GM20000 (cell line): ENCODE data around the gene HTT.

Experiments
- DNase-seq: peaks from one replicate; pipeline ENCODE4 v3.0.0; 2012; ENCODE audit warnings: low spot score
- CTCF ChIP-seq: IDR thresholded peaks from 2 replicates; pipeline ENCODE4 v1.5.1; 2012; ENCODE audit warnings: mild to moderate bottlenecking, control low read depth; ENCODE audit errors: extremely low read depth, missing control alignments

The HTT gene

DNA sequence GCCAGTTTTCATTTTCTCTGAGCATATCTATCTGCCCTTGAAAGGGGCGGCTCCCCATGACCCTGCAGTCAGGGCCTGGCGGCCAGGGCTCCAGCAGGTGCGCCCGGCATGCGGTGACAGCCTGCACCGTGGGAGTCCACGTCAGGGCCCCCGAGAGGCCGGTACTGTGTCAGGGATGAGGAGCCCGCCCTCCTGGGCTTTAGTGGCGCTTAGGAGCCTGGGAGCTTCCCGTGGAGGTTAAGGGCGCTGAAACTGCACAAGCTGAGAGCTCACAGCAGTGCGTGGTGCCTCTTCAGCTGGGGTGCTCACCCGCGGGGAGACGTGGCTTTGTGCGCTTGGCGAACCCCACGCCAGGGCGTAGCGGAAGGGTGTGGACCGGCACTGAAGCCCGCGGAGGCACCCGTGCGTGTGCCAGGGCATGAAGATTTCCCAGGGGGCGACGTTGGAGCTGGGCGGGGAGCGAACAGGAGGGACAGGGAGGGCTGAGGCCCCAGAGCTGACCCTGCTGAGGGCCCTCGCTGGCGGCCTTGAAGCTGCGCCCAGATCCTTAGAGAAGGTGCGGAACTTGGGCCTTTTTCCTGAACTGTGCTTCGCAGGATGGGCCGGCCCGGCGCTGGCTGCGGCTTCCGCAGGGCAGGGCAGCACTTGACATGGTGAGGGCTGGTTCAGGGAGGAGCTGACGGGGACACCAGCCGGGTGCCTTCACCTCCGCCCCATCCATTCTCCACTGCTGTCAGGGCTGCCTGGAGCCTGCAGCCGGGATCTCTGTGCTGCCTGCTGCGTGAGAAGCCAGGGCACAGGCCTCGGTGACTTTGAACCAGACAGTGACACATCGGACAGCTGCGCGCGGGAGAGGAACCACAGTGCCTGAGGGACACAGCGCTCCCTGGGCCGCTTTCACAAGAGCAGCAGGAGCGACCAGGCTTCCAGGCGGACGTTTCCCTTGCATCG, 33.0 kb upstream of the HTT start:
- DNase-seq: peak; percentile 44

GRCh38 chr4:3042226-3042625, 32.3 kb upstream of the HTT start:
- no peak for DNase-seq
- TF ChIP-seq CTCF: no peak

More for the DNA sequence above, 33.0 kb upstream of the HTT start:
- no peak for TF ChIP-seq CTCF

DNA sequence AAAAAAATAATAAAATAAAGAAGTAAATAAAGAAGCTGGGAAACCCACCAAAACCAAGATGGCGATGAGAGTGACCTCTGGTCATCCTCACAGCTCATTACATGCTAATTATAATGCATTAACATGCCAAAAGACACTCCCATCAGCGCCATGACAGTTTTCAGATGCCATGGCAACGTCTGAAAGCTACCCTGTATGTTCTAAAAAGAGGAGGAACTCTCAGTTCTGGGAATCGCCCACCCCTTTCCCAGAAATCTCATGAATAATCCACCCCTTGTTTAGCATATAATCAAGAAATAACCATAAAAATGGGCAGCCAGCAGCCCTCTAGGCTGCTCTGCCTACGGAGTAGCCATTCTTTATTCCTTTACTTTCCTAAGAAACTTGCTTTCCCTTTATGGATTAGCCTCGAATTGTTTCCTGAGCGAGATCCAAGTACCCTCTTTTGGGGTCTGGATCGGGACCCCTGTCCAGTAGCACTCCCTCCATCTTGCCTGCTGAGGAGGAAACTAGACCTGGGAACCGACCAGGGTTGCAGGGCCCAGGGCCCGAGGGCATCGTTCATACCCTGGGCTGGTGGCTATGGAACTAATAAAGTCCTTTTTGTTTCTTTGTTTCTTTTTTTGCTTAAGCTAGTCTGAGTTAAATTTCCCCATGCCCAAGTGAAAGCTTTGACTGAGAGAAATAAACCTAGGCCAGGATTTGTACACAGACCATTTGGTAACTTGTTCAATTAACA, 31.0 kb upstream of the HTT start:
- TF ChIP-seq CTCF: no peak
- no peak for DNase-seq

DNA sequence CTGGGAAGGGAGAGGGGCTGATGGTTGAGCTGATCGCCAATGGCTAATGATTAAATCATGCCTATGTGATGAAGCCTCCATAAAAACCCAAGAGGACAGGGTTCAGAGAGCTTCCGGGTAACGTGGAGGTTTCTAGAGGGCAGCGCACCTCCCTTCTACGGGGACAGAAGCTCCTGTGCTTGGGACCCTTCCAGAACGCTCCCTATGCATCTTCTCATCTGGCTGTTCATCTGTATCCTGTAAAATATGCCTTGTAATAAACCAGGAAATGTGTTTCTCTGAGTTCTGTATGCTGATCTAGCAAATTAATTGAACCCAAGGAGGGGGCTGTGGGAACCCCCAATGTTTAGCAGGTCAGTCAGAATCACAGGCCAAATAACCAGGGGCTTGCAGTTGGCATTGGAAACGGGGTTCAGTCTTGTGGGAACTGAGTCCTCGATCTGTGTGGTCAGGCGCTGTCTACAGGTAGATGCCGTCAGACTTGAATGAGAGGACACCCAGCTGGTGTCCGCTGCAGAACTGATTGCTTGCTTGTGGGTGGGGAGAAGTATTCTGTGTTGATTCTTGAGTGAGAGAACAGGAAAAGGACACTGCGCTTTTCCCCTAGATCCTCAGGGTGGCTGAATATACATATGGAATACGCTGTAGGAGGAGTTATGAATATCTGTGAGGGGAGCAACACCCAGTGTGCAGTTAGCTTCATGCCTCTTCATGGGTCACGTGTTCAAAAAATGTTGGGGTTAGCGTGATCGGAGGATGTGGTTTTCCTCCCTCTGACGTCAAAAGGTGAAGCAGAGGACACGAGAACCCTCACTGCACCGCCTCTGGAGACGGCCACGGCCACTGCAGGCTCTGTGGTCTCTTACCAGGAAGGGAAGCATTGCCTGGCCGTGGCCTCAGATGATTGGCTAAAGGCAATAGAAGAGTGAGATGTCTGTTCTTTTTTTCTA, 29.3 kb upstream of the HTT start:
- DNase-seq: peak; percentile 44
- no peak for TF ChIP-seq CTCF

DNA sequence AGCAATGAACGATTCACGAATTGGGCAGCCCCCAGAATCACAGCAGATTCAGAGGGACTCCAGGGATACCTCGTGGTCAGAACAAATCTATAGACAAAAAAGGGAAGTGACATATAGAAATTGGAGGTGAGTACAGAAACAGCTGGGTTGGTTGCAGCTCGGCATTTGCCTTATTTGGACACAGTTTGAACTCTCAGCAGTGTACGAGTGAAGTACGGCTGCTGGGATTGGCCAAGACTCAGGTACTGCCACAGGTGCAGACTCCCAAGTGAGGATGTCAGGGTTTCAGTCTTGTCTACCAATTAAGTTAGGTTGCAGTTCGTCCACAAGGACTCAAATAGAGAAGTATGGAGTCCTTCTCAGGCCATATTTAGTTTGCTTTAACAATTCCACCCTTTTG, 28.3 kb upstream of the HTT start:
- no peak for DNase-seq

DNA sequence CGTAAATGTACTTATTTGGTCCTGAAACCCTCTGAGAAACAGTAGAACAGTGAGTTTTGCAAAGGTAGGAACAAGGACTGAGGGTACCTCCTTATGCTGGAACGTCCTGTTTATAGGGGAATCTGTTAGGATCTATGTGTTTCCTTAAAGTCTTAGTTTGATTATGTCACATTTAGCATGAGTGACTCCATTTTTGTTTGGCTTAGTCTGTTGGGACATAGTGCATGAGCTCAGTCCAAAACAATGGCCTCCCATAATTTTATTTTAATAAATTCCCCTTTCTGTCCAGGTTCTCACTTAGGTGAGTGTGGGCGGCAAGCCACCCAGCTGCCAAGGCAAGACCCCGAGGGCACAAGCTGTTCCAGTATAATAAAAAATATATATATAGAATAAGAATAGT, 27.9 kb upstream of the HTT start:
- no peak for TF ChIP-seq CTCF
- DNase-seq: no peak

More for the DNA sequence above, 28.3 kb upstream of the HTT start:
- TF ChIP-seq CTCF: no peak
